Smooth muscle cell (in vitro differentiated cells): ENCODE data around the gene KCNA2. TPM values are rescaled to one million over a fixed set of nuclear protein-coding genes. Genes with fewer than 3 reads are reported as not detected.

ENCODE experiments used
- DNase-seq: peaks from one replicate; lab custom pipeline; 2025; ENCODE audit not compliant: unreplicated experiment; lab: John Stamatoyannopoulos, UW
- H2AFZ ChIP-seq: fragments of 200-600 bp; sonication (generic); 2 replicates; pipeline ENCODE4 v1.6.0; 2016; ENCODE audit warnings: antibody characterized with exemption, low read depth, mild to moderate bottlenecking
- H3F3A ChIP-seq: fragments of 200-600 bp; sonication (generic); 2 replicates; pipeline ENCODE4 v1.6.0; 2017; ENCODE audit warnings: antibody characterized with exemption, low read depth
- H3K27ac ChIP-seq: fragments of 200-600 bp; sonication (generic); 2 replicates; pipeline ENCODE4 v1.5.1; 2016; ENCODE audit warnings: low read depth, mild to moderate bottlenecking
- H3K27me3 ChIP-seq: fragments of 200-600 bp; sonication (generic); 2 replicates; pipeline ENCODE4 v1.6.1; 2016; ENCODE audit warnings: low read depth, mild to moderate bottlenecking
- H3K36me3 ChIP-seq: fragments of 200-600 bp; sonication (generic); 2 replicates; pipeline ENCODE4 v1.5.1; 2016; ENCODE audit warnings: low read depth
- H3K4me1 ChIP-seq: fragments of 200-600 bp; sonication (generic); 2 replicates; pipeline ENCODE4 v1.5.1; 2016; ENCODE audit warnings: low read depth
- H3K4me2 ChIP-seq: fragments of 200-600 bp; sonication (generic); 2 replicates; pipeline ENCODE4 v1.6.0; 2016; ENCODE audit warnings: mild to moderate bottlenecking
- H3K4me3 ChIP-seq: fragments of 200-600 bp; sonication (generic); 2 replicates; pipeline ENCODE4 v1.5.1; 2016; ENCODE audit warnings: mild to moderate bottlenecking
- H3K79me2 ChIP-seq: fragments of 200-600 bp; sonication (generic); 2 replicates; pipeline ENCODE4 v1.6.0; 2016; ENCODE audit warnings: low read depth, mild to moderate bottlenecking
- H3K9ac ChIP-seq: fragments of 200-600 bp; sonication (generic); 2 replicates; pipeline ENCODE4 v1.6.0; 2016; ENCODE audit warnings: low read depth
- H3K9me3 ChIP-seq: fragments of 200-600 bp; sonication (generic); replicated peaks from 2 replicates; pipeline ENCODE4 v1.5.1; 2016; ENCODE audit warnings: low read depth
- H4K20me1 ChIP-seq: fragments of 200-600 bp; sonication (generic); 2 replicates; pipeline ENCODE4 v1.6.0; 2016; ENCODE audit warnings: low read depth
- CTCF ChIP-seq: fragments of 200-600 bp; sonication (generic); IDR thresholded peaks from 2 replicates; pipeline ENCODE4 v1.5.1; 2017; ENCODE audit warnings: borderline replicate concordance, mild to moderate bottlenecking, antibody characterized with exemption; ENCODE audit not compliant: insufficient read depth, poor library complexity, severe bottlenecking
- WGBS: methylation state at CpG from one replicate; pipeline ENCODE4 v1.1.7; 2016; ENCODE audit warnings: low lambda C conversion rate; 5-methylcytosine and 5-hydroxymethylcytosine counted together
- polyA plus RNA-seq: library from polyadenylated mRNA; unstranded; fragments of >200 nt; fragmentation: Nextera tagmentation; extraction: Ambion mirVana; gene quantifications from 2 replicates; pipeline ENCODE4 v1.2.1, GENCODE V29; 2016
- total RNA-seq: library from RNA; depleted of rRNA; stranded (reverse); fragments of >200 nt; gene quantifications from 2 replicates; pipeline ENCODE4 v1.2.3, GENCODE V29; 2014

Gene KCNA2
- total and polyA plus RNA-seq, 2 experiments from 2014 or later = 0.16 to 0.81 TPM

GRCh38 chr1:110637475-110637874, 31.3 kb upstream of the KCNA2 start:
- H3K4me2 ChIP-seq = no peak overlapping the region
- H3K36me3 ChIP-seq = no peaks in the 10 kb centered on the region
- no peaks in the 10 kb centered on the region for H3F3A ChIP-seq
- H3K27ac ChIP-seq = no peak overlapping the region
- no peaks in the 10 kb centered on the region for H3K9me3 ChIP-seq
- H3K9ac ChIP-seq = no peak overlapping the region
- no peaks in the 10 kb centered on the region for H3K4me1 ChIP-seq
- H4K20me1 ChIP-seq = no peaks in the 10 kb centered on the region
- H3K4me3 ChIP-seq = no peak overlapping the region
- no peaks in the 10 kb centered on the region for H3K79me2 ChIP-seq
- no peak overlapping the region for H2AFZ ChIP-seq
- no peak for TF ChIP-seq CTCF
- WGBS = 64% methylated on average over 3 of the region's 3 CpGs
- H3K27me3 ChIP-seq = no peaks in the 10 kb centered on the region
- DNase-seq = no peak

- Histone ChIP-seq H3K27me3 (no peaks in the 10 kb centered on the region), H3K4me1 (no peaks in the 10 kb centered on the region), H3K4me2 (no peak overlapping the region), H2AFZ (no peak overlapping the region), H3K9me3 (no peaks in the 10 kb centered on the region), H3K4me3 (no peak overlapping the region), H3K27ac (no peak overlapping the region), H3F3A (no peaks in the 10 kb centered on the region), H3K9ac (no peak overlapping the region), H4K20me1 (no peaks in the 10 kb centered on the region), H3K79me2 (no peaks in the 10 kb centered on the region), H3K36me3 (no peaks in the 10 kb centered on the region)
- TF ChIP-seq CTCF = no peak
- WGBS = 94% methylated on average over 4 of the region's 4 CpGs
- DNase-seq = no peak
These were observed 30.2 kb upstream of the KCNA2 start for GRCh38 chr1:110636149-110636935.

DNA sequence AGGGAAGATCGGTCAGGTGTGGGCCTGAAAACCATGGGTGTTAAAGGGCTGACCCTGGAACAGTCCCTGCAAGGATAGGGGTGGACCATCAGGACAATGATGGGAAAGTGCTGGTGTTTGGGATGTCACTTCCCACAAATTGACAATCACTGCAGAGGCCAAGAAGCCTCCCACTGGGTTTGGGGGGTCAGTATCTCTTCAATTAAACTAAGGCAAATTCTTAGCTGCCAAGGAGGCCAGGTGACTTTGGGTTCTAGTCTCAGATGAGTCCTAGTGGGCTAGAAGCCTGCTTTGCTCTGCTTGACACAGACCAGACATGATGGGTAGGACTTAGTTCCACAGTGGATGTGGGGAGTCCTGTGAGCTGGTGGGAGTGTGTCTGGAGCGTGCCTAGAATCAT, 29.3 kb upstream of the KCNA2 start:
- no peak overlapping the region for H2AFZ ChIP-seq

More for the DNA sequence above, 29.3 kb upstream of the KCNA2 start:
- Histone ChIP-seq H3K9ac (no peak overlapping the region), H3K79me2 (no peaks in the 10 kb centered on the region), H3F3A (no peaks in the 10 kb centered on the region), H4K20me1 (no peaks in the 10 kb centered on the region), H3K27me3 (no peaks in the 10 kb centered on the region), H3K4me3 (no peak overlapping the region), H3K36me3 (no peaks in the 10 kb centered on the region), H3K4me1 (no peaks in the 10 kb centered on the region), H3K4me2 (no peak overlapping the region), H3K27ac (no peak overlapping the region), H3K9me3 (no peaks in the 10 kb centered on the region)
- TF ChIP-seq CTCF = no peak
- DNase-seq = no peak
- 93% methylated on average over 2 of the region's 2 CpGs for WGBS
